Neural cell (in vitro differentiated cells): Measurements from ENCODE around the gene MAST1. TPM values are rescaled to one million over a fixed set of nuclear protein-coding genes. Genes with fewer than 3 reads are reported as not detected.

Experiments
- H2AFZ ChIP-seq: fragments of 200-600, 300-800 bp; sonication (generic), shearing (Covaris generic); 2 replicates; pipeline ENCODE4 v1.6.0; 2014; ENCODE audit warnings: low read depth, mild to moderate bottlenecking, antibody characterized with exemption, low read length, moderate library complexity
- H3F3A ChIP-seq: fragments of 200-600 bp; shearing (Covaris generic); 2 replicates; pipeline ENCODE4 v1.6.1; 2016; ENCODE audit warnings: mild to moderate bottlenecking, moderate library complexity, mixed read lengths, antibody characterized with exemption, low read length; ENCODE audit not compliant: insufficient read depth, poor library complexity, severe bottlenecking
- H3K27ac ChIP-seq: fragments of 200-600, 300-800 bp; sonication (generic), shearing (Covaris generic); 2 replicates; pipeline ENCODE4 v1.5.1; 2014; ENCODE audit warnings: mild to moderate bottlenecking, low read length, moderate library complexity
- H3K27me3 ChIP-seq: fragments of 300-800, 200-600 bp; sonication (generic), shearing (Covaris generic); 2 replicates; pipeline ENCODE4 v1.6.0; 2014; ENCODE audit warnings: mild to moderate bottlenecking, low read depth, low read length, moderate library complexity; ENCODE audit not compliant: insufficient read depth
- H3K36me3 ChIP-seq: fragments of 300-800, 200-600 bp; sonication (generic), shearing (Covaris generic); 2 replicates; pipeline ENCODE4 v1.5.1; 2014; ENCODE audit warnings: mild to moderate bottlenecking, antibody characterized with exemption, low read length, moderate library complexity; ENCODE audit not compliant: insufficient read depth
- H3K4me2 ChIP-seq: fragments of 300-800, 200-600 bp; sonication (generic), shearing (Covaris generic); 2 replicates; pipeline ENCODE4 v1.6.0; 2014; ENCODE audit warnings: mild to moderate bottlenecking, low read length
- H3K4me3 ChIP-seq: fragments of 300-800, 200-600 bp; sonication (generic), shearing (Covaris generic); 2 replicates; pipeline ENCODE4 v1.5.1; 2014; ENCODE audit warnings: mild to moderate bottlenecking, low read length, moderate library complexity
- H3K79me2 ChIP-seq: fragments of 200-600 bp; shearing (Covaris generic); replicated peaks from 2 replicates; pipeline ENCODE4 v1.6.0; 2014; ENCODE audit warnings: mild to moderate bottlenecking, low read length, moderate library complexity; ENCODE audit not compliant: insufficient read depth
- H3K9ac ChIP-seq: fragments of 300-800, 200-600 bp; sonication (generic), shearing (Covaris generic); 2 replicates; pipeline ENCODE4 v1.6.1; 2016; ENCODE audit warnings: mild to moderate bottlenecking, low read length, mixed read lengths
- H3K9me2 ChIP-seq: fragments of 200-600 bp; shearing (Covaris generic); 2 replicates; pipeline ENCODE4 v1.6.1; 2016; ENCODE audit warnings: mild to moderate bottlenecking, low read length, mixed read lengths; ENCODE audit not compliant: insufficient read depth
- H3K9me3 ChIP-seq: fragments of 200-600, 300-800 bp; sonication (generic), shearing (Covaris generic); 2 replicates; pipeline ENCODE4 v1.6.1; 2016; ENCODE audit warnings: mild to moderate bottlenecking, mixed run types, low read length, moderate library complexity, mixed read lengths
- H4K20me1 ChIP-seq: fragments of 200-600 bp; shearing (Covaris generic); 2 replicates; pipeline ENCODE4 v1.6.1; 2016; ENCODE audit warnings: mild to moderate bottlenecking, mixed run types; ENCODE audit not compliant: insufficient read depth
- CTCF ChIP-seq: fragments of 450-650 bp; IDR thresholded peaks from 2 replicates; pipeline ENCODE4 v1.5.1; 2014; ENCODE audit warnings: antibody characterized with exemption, mild to moderate bottlenecking, moderate library complexity; ENCODE audit not compliant: poor library complexity, severe bottlenecking
- EP300 ChIP-seq: fragments of 450-650 bp; conservative IDR thresholded peaks from 2 replicates; pipeline ENCODE4 v1.6.1; 2014; ENCODE audit warnings: antibody characterized with exemption, mild to moderate bottlenecking, moderate library complexity; ENCODE audit not compliant: poor library complexity, severe bottlenecking
- EZH2 ChIP-seq: fragments of 200-600, 300-800 bp; shearing (Covaris generic), sonication (generic); IDR thresholded peaks from 2 replicates; pipeline ENCODE4 v1.6.1; 2014; ENCODE audit warnings: antibody characterized with exemption, low read length, borderline replicate concordance, mild to moderate bottlenecking; ENCODE audit not compliant: insufficient read depth, poor library complexity, severe bottlenecking
- MXI1 ChIP-seq: fragments of 450-650 bp; conservative IDR thresholded peaks from 2 replicates; pipeline ENCODE4 v1.6.1; 2014; ENCODE audit warnings: antibody characterized with exemption, mild to moderate bottlenecking; ENCODE audit not compliant: poor library complexity, severe bottlenecking
- POLR2AphosphoS5 ChIP-seq: IDR thresholded peaks from 2 replicates; pipeline ENCODE4 v1.6.1; 2012
- RAD21 ChIP-seq: fragments of 450-650 bp; conservative IDR thresholded peaks from 2 replicates; pipeline ENCODE4 v1.6.1; 2014; ENCODE audit warnings: antibody characterized with exemption, mild to moderate bottlenecking, moderate library complexity
- REST ChIP-seq: IDR thresholded peaks from 2 replicates; pipeline ENCODE4 v1.6.1; 2012; ENCODE audit warnings: borderline replicate concordance
- SMC3 ChIP-seq: fragments of 450-650 bp; conservative IDR thresholded peaks from 2 replicates; pipeline ENCODE4 v1.6.1; 2014; ENCODE audit warnings: antibody characterized with exemption, mild to moderate bottlenecking, moderate library complexity; ENCODE audit not compliant: poor library complexity
- TAF1 ChIP-seq: IDR thresholded peaks from 2 replicates; pipeline ENCODE4 v1.6.1; 2012; ENCODE audit warnings: low read depth
- polyA plus RNA-seq: library from polyadenylated mRNA; depleted of rRNA; stranded (reverse); fragments of >200 nt; gene quantifications from 2 replicates; pipeline ENCODE4 v1.2.3, GENCODE V29; 2014

The MAST1 gene
- polyA plus RNA-seq, 1 donor from 2014 or later, result 65.0 TPM

GRCh38 chr19:12896460-12896859, 58.1 kb downstream of the MAST1 start:
- no peak overlapping the region for H3K4me2 ChIP-seq
- no peaks in the 10 kb centered on the region for H3K79me2 ChIP-seq
- no peak for TF ChIP-seq REST
- TF ChIP-seq POLR2AphosphoS5, result no peak
- no peak for TF ChIP-seq SMC3
- TF ChIP-seq EZH2, result no peak
- no peak for TF ChIP-seq CTCF
- no peak for TF ChIP-seq EP300
- no peak for TF ChIP-seq RAD21
- TF ChIP-seq TAF1, result no peak
- no peak for TF ChIP-seq MXI1
- H3K36me3 ChIP-seq, result no peaks in the 10 kb centered on the region
- no peak overlapping the region for H3K9ac ChIP-seq
- no peak overlapping the region for H2AFZ ChIP-seq
- H3K9me2 ChIP-seq, result no peaks in the 10 kb centered on the region
- no peaks in the 10 kb centered on the region for H4K20me1 ChIP-seq
- no peaks in the 10 kb centered on the region for H3K27me3 ChIP-seq
- H3K27ac ChIP-seq, result no peak overlapping the region
- H3K9me3 ChIP-seq, result no peaks in the 10 kb centered on the region
- no peak overlapping the region for H3K4me3 ChIP-seq
- H3F3A ChIP-seq, result no peaks in the 10 kb centered on the region

- Histone ChIP-seq H3K36me3 (no peaks in the 10 kb centered on the region), H4K20me1 (no peaks in the 10 kb centered on the region), H3K27me3 (no peaks in the 10 kb centered on the region), H3K4me2 (no peak overlapping the region), H3K79me2 (no peaks in the 10 kb centered on the region), H3K9me3 (no peaks in the 10 kb centered on the region), H3K9ac (no peak overlapping the region), H3K27ac (no peak overlapping the region), H3K4me3 (no peak overlapping the region), H3F3A (no peaks in the 10 kb centered on the region), H3K9me2 (no peaks in the 10 kb centered on the region), H2AFZ (no peak overlapping the region)
- TF ChIP-seq RAD21, result no peak
- TF ChIP-seq MXI1, result no peak
- no peak for TF ChIP-seq POLR2AphosphoS5
- TF ChIP-seq SMC3, result no peak
- TF ChIP-seq REST, result no peak
- TF ChIP-seq EP300, result no peak
- TF ChIP-seq EZH2, result no peak
- TF ChIP-seq TAF1, result no peak
Observed at GRCh38 chr19:12899891-12900518, 61.7 kb downstream of the MAST1 start.
